Melanocyte of skin (primary cell): Measurements from ENCODE around the gene NCAN. TPM values are rescaled to one million over a fixed set of nuclear protein-coding genes. Genes with fewer than 3 reads are reported as not detected.

Source experiments
- small RNA-seq, 2 donors: library from RNA; depleted of rRNA; stranded (forward); fragments of <200 nt; gene quantifications; one replicate each; pipeline ENCODE3, GENCODE V24; 2012
- total RNA-seq, 2 donors: library from RNA; depleted of rRNA; stranded (reverse); fragments of >200 nt; gene quantifications; 2 replicates each; pipeline ENCODE4 v1.2.3, GENCODE V29; 2012

NCAN gene
- under 1 TPM in 1 of 2 donors, not detected in 1; under 0.01 TPM for total RNA-seq

GRCh38 chr19:19211499-19212420 is at the start of gene NCAN:
Gene NCAN, plus strand, starts transcription at chr19:19211958. Its CDS starts 4,996 bp downstream, at chr19:19216954.

DNA sequence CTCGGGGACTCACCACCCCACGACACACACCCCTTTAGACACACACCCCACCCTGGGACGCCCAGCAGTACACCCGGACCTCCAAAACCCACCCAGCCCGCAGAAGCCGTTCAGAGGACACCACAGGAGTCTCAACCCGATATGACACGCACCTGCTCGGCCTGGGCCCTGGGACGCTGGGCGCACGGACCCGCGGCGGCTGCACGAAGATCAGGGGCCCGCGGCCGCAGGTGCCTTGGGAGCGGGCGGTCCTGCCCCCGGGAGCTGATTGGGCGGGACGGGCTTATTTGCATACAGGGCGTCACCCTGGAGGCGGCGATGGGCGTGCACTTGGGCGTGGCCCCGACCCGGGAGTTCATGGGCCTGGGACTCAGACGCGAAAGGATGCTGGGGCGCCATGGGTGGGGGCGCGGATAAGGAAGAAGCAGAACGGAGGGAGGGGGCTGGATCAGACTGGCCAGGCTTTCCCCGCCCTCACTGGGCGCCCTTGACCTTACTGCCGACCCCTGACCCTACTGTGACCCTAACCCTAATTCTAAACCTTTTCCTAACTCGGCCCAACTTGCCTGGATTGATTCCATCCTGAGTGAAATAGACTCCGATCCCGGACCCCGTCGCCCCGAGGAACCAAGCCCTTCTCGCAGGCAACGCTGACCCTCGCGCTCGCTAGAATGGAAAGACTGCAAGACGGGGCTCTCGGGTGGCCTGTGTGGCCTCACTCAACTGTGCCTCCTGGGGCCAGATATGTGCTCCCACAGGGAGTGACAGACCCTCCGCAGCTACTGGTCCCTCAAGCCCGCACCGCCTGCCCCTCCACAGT is 41.5 kb upstream of the NCAN start, which contains the start of gene MEF2B:
Gene MEF2B (minus strand): TSS at position 211 of the 820 bp plus-strand sequence. CDS start 19,528 bp downstream, outside the sequence.

GRCh38 chr19:19192078-19192882 is 19.5 kb upstream of the NCAN start, which contains the start of the genes BORCS8 and RFXANK:
Gene BORCS8, minus strand, starts transcription at chr19:19192152. Its CDS starts 35 bp downstream, at chr19:19192117.
Gene RFXANK, plus strand, starts transcription at chr19:19192258. Its CDS starts 1,689 bp downstream, at chr19:19193947.

DNA sequence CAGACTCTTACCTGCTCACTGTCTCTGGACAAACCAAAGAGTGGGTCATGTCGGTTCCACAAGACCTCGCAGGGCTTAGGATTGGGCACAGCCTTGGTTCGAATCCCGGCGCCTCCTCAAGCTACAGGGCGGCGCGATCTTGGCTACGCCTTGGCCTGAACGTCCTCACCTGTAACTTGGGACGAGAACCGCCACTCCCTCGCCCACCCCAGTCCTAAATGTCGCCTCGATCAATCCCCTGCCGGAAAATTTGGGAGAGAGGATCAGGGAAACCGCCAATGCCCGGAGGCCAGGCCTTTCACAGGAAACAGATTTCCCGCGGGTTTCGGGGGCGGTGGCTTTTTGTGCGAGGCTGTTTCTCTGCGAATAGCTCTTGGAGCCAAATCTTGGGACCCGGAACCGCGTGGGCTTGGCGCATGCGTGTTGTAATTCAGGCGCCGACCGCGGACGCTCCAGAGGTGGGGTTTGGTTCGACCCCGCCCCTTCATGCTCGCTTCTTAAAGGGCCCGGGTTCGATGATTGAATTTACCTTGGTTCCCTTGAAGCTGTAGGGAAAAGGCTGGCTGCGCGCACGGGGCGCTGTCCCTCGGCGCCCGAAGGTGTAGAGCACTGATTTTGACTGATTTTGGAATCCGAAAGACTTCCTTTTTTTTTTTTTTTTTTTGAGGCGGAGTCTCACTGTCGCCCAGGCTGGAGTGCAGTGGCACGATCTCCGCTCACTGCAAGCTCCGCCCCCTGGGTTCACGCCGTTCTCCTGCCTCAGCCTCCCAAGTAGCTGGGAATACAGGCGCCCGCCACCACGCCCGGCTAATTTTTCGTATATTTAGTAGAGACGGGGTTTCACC is 8.5 kb upstream of the NCAN start, which contains the start of gene NR2C2AP:
Gene NR2C2AP (minus strand): TSS at position 403 of the 845 bp plus-strand sequence. CDS start 354 bp downstream, at position 49.

Small RNAs within 50 kb of the gene (small RNA-seq; reads per million reads assigned to genes)
- gene RNU6-1028P = 0 reads per million in 2 donors

Other genes with a start within 250 kb of the NCAN start
- 10 to 100 TPM; 36.3 to 46.1 TPM for gene SUGP2, start 178.4 kb upstream of the NCAN start, total RNA-seq
- 10 to 100 TPM; 29.3 to 63.3 TPM for gene ARMC6, start 178.4 kb upstream of the NCAN start, total RNA-seq
- gene SLC25A42, start 148.0 kb upstream of the NCAN start, total RNA-seq = 1 to 10 TPM; 2.3 to 5.2 TPM
- 10 to 100 TPM; 27.5 to 37.6 TPM for gene TMEM161A, start 73.5 kb upstream of the NCAN start, total RNA-seq
- under 1 TPM in 1 of 2 donors, not detected in 1; 1.00 TPM for gene MEF2B, start 41.7 kb upstream of the NCAN start, total RNA-seq
- 10 to 100 TPM; 14.8 to 27.0 TPM for gene BORCS8, start 19.8 kb upstream of the NCAN start, total RNA-seq
- 10 to 100 TPM; 54.7 to 81.9 TPM for gene RFXANK, start 19.7 kb upstream of the NCAN start, total RNA-seq
- gene NR2C2AP, start 8.5 kb upstream of the NCAN start, total RNA-seq = 10 to 100 TPM in 1 of 2 donors, 1 to 10 TPM in 1; 5.9 to 19.0 TPM
- gene TM6SF2, start 61.3 kb downstream of the NCAN start, total RNA-seq = under 1 TPM in 1 of 2 donors, not detected in 1; under 0.01 TPM
- gene SUGP1, start 108.6 kb downstream of the NCAN start, total RNA-seq = 10 to 100 TPM; 17.6 to 30.3 TPM
- 10 to 100 TPM; 31.3 to 41.0 TPM for gene MAU2, start 108.9 kb downstream of the NCAN start, total RNA-seq
- gene GATAD2A, start 193.7 kb downstream of the NCAN start, total RNA-seq = 10 to 100 TPM; 80.2 to 89.9 TPM